MV-4-11 (cell line): Measurements from ENCODE around the gene SPEM3.
A peak's percentile ranks its signal among the peaks of the same experiment; 100 is the strongest.

Source experiments
- DNase-seq: peaks from one replicate; lab custom pipeline; 2025; lab: John Stamatoyannopoulos, UW

SPEM3 gene

DNA sequence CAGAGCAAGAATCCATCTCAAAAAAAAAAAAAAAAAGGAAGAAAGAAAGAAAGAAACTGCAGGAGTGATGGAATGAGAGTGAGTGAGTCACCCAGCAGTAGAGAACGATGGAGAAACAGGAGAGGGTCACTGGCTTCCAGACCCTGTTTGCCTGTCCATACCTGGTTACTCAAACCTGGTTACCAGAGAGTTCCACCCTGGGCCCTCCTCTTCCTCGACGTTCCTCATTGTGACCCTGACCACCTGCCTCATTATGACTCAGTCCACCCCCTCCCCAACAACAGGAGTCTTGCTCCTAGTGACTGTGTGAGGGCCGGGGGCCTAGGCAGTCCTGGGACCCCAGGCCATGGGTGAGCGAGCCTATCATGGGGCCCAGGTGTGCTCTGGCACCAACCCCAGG, at the start of gene SPEM3:
SPEM3 (plus strand) TSS at position 301 of the 400 bp plus-strand sequence; CDS start at position 347, 46 bp downstream.
- DNase-seq, result no peak

DNA sequence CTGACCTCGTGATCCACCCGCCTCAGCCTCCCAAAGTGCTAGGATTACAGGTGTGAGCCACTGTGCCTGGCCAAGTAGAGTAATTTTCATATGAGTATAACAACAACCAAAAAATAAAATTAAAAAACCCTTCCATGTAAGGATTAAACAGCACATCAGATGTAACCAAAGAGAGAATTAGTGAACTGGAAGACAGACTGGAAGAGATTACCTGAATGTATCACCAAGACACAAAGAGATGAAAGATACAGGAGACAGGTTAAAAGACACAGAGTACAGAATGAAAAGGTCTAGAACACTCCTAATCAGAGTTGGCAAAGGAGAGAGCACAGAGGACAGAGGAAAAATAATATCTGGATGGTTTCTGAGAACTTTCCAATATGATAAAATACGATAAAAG, 49.5 kb upstream of the SPEM3 start:
- DNase-seq, result no peak

DNA sequence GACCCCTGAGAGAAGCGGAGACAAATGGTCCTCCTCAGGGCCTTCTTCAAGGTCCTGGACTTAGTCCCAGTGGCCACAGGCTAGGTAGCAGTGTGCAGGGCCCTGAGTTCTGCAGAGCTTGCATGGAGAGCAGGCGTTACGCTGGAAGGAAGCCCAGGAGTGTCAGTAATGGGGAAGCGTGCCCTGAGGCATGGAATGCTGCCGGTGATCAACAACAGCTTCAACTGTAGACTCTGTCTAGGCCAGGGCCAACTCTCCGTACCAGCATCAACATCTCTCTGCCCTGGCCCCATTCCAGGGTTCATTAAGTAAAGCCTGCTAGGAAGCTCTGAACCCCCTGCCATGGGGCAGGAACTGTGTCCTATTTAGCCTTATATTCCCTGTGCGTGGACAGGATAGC, 48.3 kb upstream of the SPEM3 start:
- no peak for DNase-seq

GRCh38 chr17:7380855-7381683, 47.6 kb upstream of the SPEM3 start, which contains the start of gene TNK1:
Gene TNK1, plus strand, starts transcription at chr17:7381089. Its CDS starts 1,838 bp downstream, at chr17:7382927.
- DNase-seq, result no peak

GRCh38 chr17:7382901-7383300, 45.8 kb upstream of the SPEM3 start:
- no peak for DNase-seq

GRCh38 chr17:7383371-7383741, 45.3 kb upstream of the SPEM3 start:
- no peak for DNase-seq

DNA sequence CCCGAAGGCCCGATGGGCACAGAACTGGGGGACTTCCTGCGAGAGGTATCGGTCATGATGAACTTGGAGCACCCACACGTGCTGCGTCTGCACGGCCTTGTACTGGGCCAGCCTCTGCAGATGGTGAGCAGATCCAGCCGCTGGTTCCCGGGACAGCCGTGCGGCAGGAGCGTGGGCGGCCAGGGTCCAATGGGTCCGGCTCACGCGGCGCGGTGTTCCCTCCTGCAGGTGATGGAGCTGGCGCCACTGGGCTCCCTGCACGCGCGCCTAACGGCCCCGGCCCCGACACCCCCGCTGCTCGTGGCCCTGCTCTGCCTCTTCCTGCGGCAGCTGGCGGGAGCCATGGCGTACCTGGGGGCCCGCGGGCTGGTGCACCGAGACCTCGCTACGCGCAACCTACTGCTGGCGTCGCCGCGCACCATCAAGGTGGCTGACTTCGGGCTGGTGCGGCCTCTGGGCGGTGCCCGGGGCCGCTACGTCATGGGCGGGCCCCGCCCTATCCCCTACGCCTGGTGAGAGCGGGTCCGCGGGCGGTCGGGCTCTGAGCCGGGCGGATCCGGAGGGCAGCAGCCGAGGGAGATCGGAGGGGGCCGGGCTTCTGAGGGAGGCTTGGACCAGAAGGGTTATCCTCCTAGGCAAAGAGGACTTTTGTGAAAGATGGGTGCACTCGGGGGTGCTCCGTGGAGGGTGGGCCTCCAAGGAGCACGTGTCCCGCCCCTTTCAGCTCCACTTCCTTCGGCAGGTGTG, 44.7 kb upstream of the SPEM3 start:
- no peak for DNase-seq

- no peak for DNase-seq
Observed at GRCh38 chr17:7384489-7385081, 44.1 kb upstream of the SPEM3 start.

- no peak for DNase-seq
Observed at GRCh38 chr17:7388856-7389255, 39.8 kb upstream of the SPEM3 start.

- DNase-seq, result no peak
Observed at GRCh38 chr17:7389924-7390910, 38.4 kb upstream of the SPEM3 start.

GRCh38 chr17:7391307-7391706, 37.4 kb upstream of the SPEM3 start:
- no peak for DNase-seq

GRCh38 chr17:7392696-7393612, 35.7 kb upstream of the SPEM3 start:
- DNase-seq, result no peak

DNA sequence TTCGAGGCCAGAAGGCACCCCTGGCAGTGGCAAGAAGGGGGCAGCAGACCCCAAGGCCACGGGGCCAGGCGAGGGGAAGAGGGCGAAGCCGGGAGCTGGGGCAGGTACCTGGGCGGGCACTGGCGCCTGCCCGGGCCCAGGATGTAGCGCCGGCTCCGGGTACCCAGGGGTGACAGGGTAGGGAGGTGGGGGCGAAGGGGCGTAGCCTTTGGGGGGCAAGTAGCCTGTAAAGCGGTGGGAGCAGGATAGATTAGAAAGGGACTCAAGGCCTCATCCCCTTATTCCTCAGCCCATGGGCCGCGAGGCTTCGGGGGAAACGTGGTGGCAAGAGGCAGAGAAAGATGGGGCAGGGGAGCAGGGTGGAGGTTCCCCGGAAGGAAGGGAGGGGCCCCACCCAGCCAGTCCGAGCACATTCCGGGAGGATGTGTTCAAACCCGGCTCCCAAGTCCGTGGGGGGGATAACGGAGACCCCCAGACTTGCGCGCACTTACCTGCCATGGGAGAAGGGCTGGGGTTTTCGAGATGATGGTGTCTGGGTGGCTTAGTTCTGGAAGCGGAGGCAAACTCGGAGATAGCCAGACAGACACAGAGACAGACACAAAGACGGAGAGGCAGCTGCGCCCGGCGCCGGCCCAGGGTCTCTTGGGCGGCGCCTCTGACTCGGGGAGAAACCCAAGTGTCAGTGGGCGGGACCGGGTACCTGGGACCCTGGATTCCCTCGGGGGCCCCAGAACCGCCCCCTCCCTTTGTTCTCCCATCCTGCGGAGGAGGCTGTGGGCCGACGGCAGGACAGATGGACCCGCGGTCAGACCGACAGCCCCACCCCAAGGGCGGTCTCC, 34.8 kb upstream of the SPEM3 start:
- no peak for DNase-seq

- DNase-seq, result peak; percentile 69
Observed at GRCh38 chr17:7394452-7395191, 34.0 kb upstream of the SPEM3 start, which contains the start of gene PLSCR3. Gene PLSCR3, minus strand, starts transcription at chr17:7394525. Its CDS starts 415 bp downstream, at chr17:7394110.

DNA sequence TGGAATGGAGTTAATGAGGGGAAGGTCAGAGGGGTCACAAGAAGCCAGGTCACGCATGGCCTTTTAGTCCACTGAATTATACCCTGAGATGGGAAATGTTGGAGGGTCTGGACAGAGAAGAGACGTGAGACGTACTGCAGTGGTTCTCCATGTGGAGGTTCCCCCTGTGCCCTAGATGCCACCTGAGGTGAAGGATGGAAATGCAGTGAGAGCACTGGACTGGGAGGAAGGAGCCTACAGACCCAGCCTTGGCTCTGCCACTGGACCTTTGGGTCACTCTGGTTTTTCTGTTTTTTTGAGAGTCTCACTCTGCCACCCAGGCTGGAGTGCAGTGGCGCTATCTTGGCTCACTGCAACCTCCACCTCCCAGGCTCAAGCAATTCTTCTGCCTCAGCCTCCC, 32.5 kb upstream of the SPEM3 start:
- DNase-seq, result no peak

DNA sequence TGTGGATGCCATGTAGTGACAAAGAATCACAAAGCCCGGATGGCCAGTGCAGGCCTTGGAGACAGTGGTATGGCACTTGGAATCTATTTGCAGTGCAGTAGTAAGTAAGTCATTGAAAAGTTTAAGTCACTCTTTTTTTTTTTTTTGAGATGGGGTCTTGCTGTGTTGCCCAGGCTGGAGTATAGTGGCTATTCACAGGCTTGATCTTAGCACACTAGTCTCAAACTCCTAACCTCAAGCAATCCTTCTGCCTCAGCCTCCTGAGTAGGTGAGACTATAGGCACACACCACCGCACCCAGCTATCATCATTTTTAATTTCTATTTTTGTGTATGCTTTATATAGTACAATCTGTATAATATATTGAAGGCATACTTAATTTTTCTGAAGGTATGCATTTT, 30.0 kb upstream of the SPEM3 start:
- DNase-seq, result no peak

- no peak for DNase-seq
Observed at GRCh38 chr17:7403043-7403726, 25.5 kb upstream of the SPEM3 start.

DNA sequence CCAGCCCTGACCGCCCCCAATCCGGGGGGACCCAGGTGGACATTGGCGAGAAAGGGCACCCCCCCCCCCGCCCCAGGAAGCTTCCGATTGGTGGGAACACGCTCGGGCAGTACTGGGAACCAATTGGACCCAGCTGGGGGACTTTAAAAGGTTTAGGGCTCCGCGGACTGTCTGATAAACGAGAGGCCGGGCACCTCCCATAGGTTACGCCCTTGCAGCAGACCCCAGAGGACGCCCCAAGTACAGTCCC, 25.0 kb upstream of the SPEM3 start:
- no peak for DNase-seq
